GM06990 (cell line): Measurements from ENCODE around the gene STK39.

ENCODE experiments used
- DNase-seq: peaks from one replicate; pipeline ENCODE4 v3.0.0-alpha.2; 2011; ENCODE audit not compliant: insufficient read length; ENCODE audit errors: extremely low read depth
- H3K27me3 ChIP-seq: replicated peaks from 2 replicates; pipeline ENCODE4 v1.6.0; 2011; ENCODE audit warnings: low read length; ENCODE audit not compliant: control insufficient read depth, insufficient read depth
- H3K36me3 ChIP-seq: 2 replicates; pipeline ENCODE4 v1.5.1; 2011; ENCODE audit warnings: low read length; ENCODE audit not compliant: control insufficient read depth, insufficient read depth
- H3K4me3 ChIP-seq: replicated peaks from 2 replicates; pipeline ENCODE4 v1.5.1; 2011; ENCODE audit warnings: low read depth, mild to moderate bottlenecking, control low read depth, low read length
- TF ChIP-seq, protein P1 (sequence below): IDR thresholded peaks from 2 replicates; pipeline ENCODE4 v1.5.1; 2011; ENCODE audit warnings: low read length, control low read depth, mild to moderate bottlenecking, inconsistent platforms; ENCODE audit not compliant: insufficient read depth, poor library complexity, severe bottlenecking

Gene STK39

DNA sequence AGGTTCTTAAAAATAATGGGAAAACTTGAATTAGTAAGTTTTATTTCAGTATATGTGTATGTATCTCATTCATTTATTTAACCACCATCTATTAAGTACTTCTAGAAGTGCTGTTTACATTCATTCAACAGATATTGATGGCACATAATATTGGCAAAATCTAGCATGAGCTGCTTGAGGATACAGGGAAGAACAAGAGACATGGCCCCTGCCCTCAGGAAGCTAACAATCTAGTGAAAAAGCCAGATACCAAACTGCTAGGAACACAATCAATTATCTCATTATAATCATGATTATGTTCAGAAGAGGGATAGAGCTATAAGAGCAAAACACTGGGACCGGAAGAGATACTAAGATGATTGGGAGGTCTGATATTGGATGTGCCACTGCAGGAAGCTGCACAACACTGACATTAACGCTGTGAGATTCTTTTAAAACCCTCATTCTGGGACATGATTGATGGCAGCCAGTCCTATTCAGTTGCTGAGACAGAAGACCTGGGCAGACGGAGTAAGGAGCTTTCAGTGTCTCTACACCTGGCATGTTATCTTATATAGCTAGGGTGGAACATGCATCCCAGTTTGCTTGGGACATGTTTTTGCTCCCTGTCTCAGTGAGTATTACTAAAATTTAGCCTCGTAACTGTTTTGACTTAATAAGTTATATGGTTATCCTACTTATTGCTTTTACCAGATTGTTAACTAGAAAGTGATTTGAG lies 314.1 kb downstream of the STK39 start:
- H3K27me3 ChIP-seq = peaks cover 1% of the 10 kb centered on the region; the same call in 1 of the 2 replicates
- TF ChIP-seq, protein P1, sequence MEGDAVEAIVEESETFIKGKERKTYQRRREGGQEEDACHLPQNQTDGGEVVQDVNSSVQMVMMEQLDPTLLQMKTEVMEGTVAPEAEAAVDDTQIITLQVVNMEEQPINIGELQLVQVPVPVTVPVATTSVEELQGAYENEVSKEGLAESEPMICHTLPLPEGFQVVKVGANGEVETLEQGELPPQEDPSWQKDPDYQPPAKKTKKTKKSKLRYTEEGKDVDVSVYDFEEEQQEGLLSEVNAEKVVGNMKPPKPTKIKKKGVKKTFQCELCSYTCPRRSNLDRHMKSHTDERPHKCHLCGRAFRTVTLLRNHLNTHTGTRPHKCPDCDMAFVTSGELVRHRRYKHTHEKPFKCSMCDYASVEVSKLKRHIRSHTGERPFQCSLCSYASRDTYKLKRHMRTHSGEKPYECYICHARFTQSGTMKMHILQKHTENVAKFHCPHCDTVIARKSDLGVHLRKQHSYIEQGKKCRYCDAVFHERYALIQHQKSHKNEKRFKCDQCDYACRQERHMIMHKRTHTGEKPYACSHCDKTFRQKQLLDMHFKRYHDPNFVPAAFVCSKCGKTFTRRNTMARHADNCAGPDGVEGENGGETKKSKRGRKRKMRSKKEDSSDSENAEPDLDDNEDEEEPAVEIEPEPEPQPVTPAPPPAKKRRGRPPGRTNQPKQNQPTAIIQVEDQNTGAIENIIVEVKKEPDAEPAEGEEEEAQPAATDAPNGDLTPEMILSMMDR = no peak
- no peaks in the 10 kb centered on the region for H3K36me3 ChIP-seq
- no peak overlapping the region for H3K4me3 ChIP-seq
- no peak for DNase-seq

DNA sequence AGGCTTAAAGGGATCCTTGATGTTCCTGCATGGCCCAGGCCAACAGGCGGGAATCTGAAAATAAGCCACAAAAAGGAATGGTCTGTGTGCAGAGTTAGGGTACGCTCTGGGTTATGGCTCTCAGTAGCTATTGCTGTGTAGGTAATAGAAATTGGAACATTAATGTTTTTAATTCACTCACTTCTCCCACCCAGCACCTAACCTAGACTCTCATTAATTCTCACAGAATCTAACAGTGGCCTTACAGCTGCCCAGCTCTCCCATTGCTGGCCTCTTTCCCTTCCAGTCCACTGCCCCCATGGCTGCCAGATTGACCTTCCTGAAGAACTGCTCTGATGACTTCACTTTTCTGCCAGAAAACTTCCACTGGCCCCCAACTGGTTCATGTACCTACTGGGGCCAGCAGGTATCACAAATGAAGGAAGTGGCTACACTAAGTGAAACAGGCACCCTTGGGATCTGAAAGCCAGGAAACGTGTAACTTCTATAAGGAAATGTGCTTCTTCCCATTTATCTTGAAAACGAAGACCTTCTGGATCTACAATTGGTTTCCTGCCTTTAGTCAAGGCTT lies 315.2 kb downstream of the STK39 start:
- TF ChIP-seq, protein P1 = no peak
- no peak for DNase-seq
- H3K4me3 ChIP-seq = no peak overlapping the region
- H3K36me3 ChIP-seq = no peaks in the 10 kb centered on the region
- peaks cover 1% of the 10 kb centered on the region; the same call in 1 of the 2 replicates for H3K27me3 ChIP-seq

DNA sequence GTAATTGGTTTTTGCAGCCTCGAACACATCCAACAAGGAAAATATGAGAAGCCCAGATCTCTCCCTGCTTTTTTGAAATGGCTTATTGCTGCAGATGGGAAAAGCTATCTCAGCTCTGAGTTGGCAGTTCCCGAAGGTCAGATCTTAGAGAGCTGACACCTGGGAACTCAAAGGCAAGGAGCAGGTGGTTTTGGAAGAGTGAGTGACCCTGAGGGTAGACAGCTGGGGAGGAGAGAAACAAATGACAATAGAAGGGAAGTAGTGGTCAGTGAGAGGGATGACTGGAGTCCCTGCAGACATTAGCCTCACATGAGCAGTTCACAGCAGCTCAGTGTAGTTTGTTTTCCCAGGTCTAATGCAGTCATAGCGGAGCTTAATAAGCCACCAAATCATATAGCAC lies 317.9 kb downstream of the STK39 start:
- no peak for DNase-seq
- no peaks in the 10 kb centered on the region for H3K36me3 ChIP-seq
- TF ChIP-seq, protein P1 = no peak

DNA sequence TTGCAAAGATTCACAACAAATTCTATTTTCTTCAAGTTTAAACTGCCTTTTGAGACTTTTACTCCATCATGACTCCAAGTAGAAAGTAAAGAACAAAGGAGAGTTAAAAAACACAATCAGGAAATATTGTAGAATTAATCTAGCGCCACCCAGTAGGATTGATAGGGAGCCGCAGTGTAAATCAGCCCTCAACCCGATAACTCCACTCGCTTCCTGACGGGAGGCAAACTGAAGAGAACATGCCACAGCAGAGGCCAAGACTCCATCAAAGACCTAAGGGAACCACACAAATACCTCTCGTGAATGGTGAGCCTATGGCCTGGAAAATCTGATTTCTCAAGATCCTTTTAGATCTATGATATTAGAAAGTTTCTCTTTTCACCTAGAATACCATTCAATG lies 319.0 kb downstream of the STK39 start:
- Histone ChIP-seq H3K36me3 (no peaks in the 10 kb centered on the region), H3K4me3 (no peak overlapping the region), H3K27me3 (peaks cover 1% of the 10 kb centered on the region)
- TF ChIP-seq, protein P1 = no peak
- DNase-seq = no peak

More for the DNA sequence above, 317.9 kb downstream of the STK39 start:
- Histone ChIP-seq H3K27me3 (peaks cover 1% of the 10 kb centered on the region), H3K4me3 (no peak overlapping the region)

DNA sequence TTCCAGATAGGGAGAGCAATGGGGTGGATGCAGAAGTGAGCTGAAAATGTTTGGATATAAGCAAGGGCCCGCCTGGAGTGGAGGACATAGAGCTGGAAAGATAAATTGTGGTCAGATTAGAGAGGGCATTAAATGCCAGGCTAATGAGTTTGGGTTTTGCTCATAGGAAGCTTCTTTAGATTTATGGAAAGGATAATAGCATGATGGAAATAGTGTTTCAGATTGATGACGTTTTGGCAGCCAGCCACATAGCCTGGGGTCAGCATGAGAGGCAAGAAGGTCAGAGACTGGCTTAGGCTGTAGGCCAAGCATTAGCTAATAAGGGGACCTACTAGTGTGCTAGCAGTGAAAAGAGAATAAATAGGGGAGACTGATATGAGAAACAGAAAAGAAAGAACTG lies 321.6 kb downstream of the STK39 start:
- H3K36me3 ChIP-seq = no peaks in the 10 kb centered on the region
- DNase-seq = no peak
- TF ChIP-seq, protein P1 = no peak
- H3K4me3 ChIP-seq = no peak overlapping the region
- H3K27me3 ChIP-seq = peaks cover 1% of the 10 kb centered on the region

DNA sequence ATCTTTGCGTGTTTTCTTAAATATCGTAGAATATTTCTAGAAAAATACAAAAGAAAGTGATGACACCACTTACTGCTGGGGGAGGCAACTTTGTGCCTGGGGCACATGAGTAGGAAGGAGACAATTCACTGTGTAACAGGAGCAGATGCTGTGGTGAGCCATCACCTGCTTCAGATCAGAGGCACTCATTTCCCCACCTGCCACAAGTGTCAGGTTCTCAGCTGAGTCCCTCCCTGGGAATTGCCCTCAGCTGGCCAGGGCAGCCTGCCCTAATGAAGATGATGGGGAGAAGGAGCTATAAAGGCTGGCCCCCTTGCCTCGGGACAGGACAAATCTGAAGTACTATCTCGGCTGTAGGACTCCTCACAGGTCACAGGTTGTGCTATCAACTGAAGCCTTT lies 322.8 kb downstream of the STK39 start:
- no peak for DNase-seq
- Histone ChIP-seq H3K27me3 (no peaks in the 10 kb centered on the region; the same call in none of the 2 replicates), H3K36me3 (no peaks in the 10 kb centered on the region), H3K4me3 (no peak overlapping the region)
- TF ChIP-seq, protein P1 = no peak
